ENCODE results near the gene ODC1. TPM values are rescaled to one million over a fixed set of nuclear protein-coding genes. Genes with fewer than 3 reads are reported as not detected.

The ODC1 gene
- polyA plus RNA-seq, 1 of the 3 experiments (the other 2 are of a cell fraction) = 253 TPM

GRCh38 chr2:10402062-10402585 lies 46.0 kb downstream of the ODC1 start:
- POLR2A ChIA-PET = no interaction called here
- H3K9ac ChIP-seq = no peak overlapping the region
- no peak for DNase-seq

GRCh38 chr2:10400978-10401951 lies 46.9 kb downstream of the ODC1 start:
- peaks cover 0 to 4% of the 10 kb centered on the region in 2 experiments for H3K36me3 ChIP-seq (replicated peaks in 1 of 2; ENCODE audit: control insufficient read depth in 1 of 2, insufficient read depth in 2 of 2, low read length in 1 of 2)
- no peaks in the 10 kb centered on the region for H3K27me3 ChIP-seq (ENCODE audit: insufficient read depth)
- WGBS (ENCODE audit: low lambda C conversion rate) = 92% methylated on average over 18 of the region's 21 CpGs
- ChIA-PET CTCF (interaction anchor here (2.6 to 12.8 kb wide), 2 partner anchors 8 to 267 kb away, joined by 9 to 403 read pairs; partner anchors contain the start of gene RRM2), POLR2A (no interaction called here)
- no peak overlapping the region for H3K4me3 ChIP-seq (ENCODE audit: low read depth in 2 of 2, low read length in 1 of 2)
- H3K9ac ChIP-seq = no peak overlapping the region
- H3K27ac ChIP-seq (ENCODE audit: low read depth in 2 of 2, low read length in 1 of 2) = peak overlapping the region in 1 of 2 experiments; percentile 31; a peak in 1 of 4 replicates
- no peaks in the 10 kb centered on the region for H3K9me3 ChIP-seq
- H3F3A ChIP-seq (replicated peaks; ENCODE audit: insufficient read depth) = peaks cover 13% of the 10 kb centered on the region
- peaks cover 23 to 62% of the 10 kb centered on the region in 2 experiments for H3K4me1 ChIP-seq (ENCODE audit: control insufficient read depth in 1 of 2, insufficient read depth in 2 of 2, low read depth in 1 of 2, low read length in 1 of 2)
- no peak overlapping the region for H2AFZ ChIP-seq (ENCODE audit: low read depth)
- H3K79me2 ChIP-seq (ENCODE audit: insufficient read depth) = no peaks in the 10 kb centered on the region
- no peak for DNase-seq
- 0 out of 2 replicates have a peak, but pooled peaks cover 3% of the 10 kb centered on the region for H4K20me1 ChIP-seq (ENCODE audit: insufficient read depth)
- H3K9me2 ChIP-seq = no peaks in the 10 kb centered on the region
- no peak overlapping the region for H3K4me2 ChIP-seq
- no peak for TF ChIP-seq RAD21 (IDR thresholded peaks at IDR 0.05; ENCODE audit: low read length)
- no peak for TF ChIP-seq EZH2phosphoT487 (IDR thresholded peaks at IDR 0.05; ENCODE audit: borderline replicate concordance, low read depth)
- no peak for TF ChIP-seq YY1 (IDR thresholded peaks at IDR 0.05; ENCODE audit: low read depth)
- TF ChIP-seq GABPA (IDR thresholded peaks at IDR 0.05; ENCODE audit: low read depth) = no peak
- TF ChIP-seq TEAD4 (IDR thresholded peaks at IDR 0.05; ENCODE audit: borderline replicate concordance, insufficient read depth) = no peak
- TF ChIP-seq RCOR1 (IDR thresholded peaks at IDR 0.05; ENCODE audit: low read length) = no peak
- TF ChIP-seq NRF1 (IDR thresholded peaks at IDR 0.05; ENCODE audit: low read depth, low read length) = no peak
- TF ChIP-seq TAF1 (IDR thresholded peaks at IDR 0.05; ENCODE audit: borderline replicate concordance, low read depth, low read length) = no peak
- no peak for TF ChIP-seq EP300 (IDR thresholded peaks at IDR 0.05; ENCODE audit: borderline replicate concordance in 1 of 2, low read depth in 1 of 2, low read length in 1 of 2)
- no peak for TF ChIP-seq MAX (IDR thresholded peaks at IDR 0.05; ENCODE audit: low read depth)
- TF ChIP-seq USF2 (IDR thresholded peaks at IDR 0.05; ENCODE audit: borderline replicate concordance, low read depth, low read length) = no peak
- no peak for TF ChIP-seq FOXJ3 (CRISPR knock-in tag; IDR thresholded peaks at IDR 0.05)
- TF ChIP-seq MEF2A (IDR thresholded peaks at IDR 0.05; ENCODE audit: borderline replicate concordance, low read depth) = no peak
- TF ChIP-seq CHD2 (IDR thresholded peaks at IDR 0.05; ENCODE audit: low read length, partially characterized antibody) = no peak
- no peak for TF ChIP-seq FOXM1 (IDR thresholded peaks at IDR 0.05; ENCODE audit: low read depth)

More at GRCh38 chr2:10402062-10402585, 46.0 kb downstream of the ODC1 start:
- CTCF ChIA-PET = interaction anchor here (0.8 to 12.8 kb wide), 5 partner anchors 9 to 268 kb away, joined by 3 to 403 read pairs (median 9); partner anchors contain the start of genes HPCAL1 and RRM2
- WGBS (ENCODE audit: low lambda C conversion rate) = 73% methylated on average over 14 of the region's 14 CpGs
- Histone ChIP-seq H2AFZ (ENCODE audit: low read depth) (no peak overlapping the region), H3K27ac (ENCODE audit: low read depth in 2 of 2, low read length in 1 of 2) (peak overlapping the region in 1 of 2 experiments; percentile 1; a peak in 1 of 4 replicates), H3K27me3 (ENCODE audit: insufficient read depth) (no peaks in the 10 kb centered on the region), H3K79me2 (ENCODE audit: insufficient read depth) (no peaks in the 10 kb centered on the region), H3F3A (replicated peaks; ENCODE audit: insufficient read depth) (peaks cover 13% of the 10 kb centered on the region), H3K4me1 (ENCODE audit: control insufficient read depth in 1 of 2, insufficient read depth in 2 of 2, low read depth in 1 of 2, low read length in 1 of 2) (peaks cover 23 to 62% of the 10 kb centered on the region in 2 experiments), H3K4me3 (ENCODE audit: low read depth in 2 of 2, low read length in 1 of 2) (no peak overlapping the region), H3K36me3 (replicated peaks in 1 of 2; ENCODE audit: control insufficient read depth in 1 of 2, insufficient read depth in 2 of 2, low read length in 1 of 2) (peaks cover 0 to 4% of the 10 kb centered on the region in 2 experiments), H3K4me2 (no peak overlapping the region), H3K9me3 (no peaks in the 10 kb centered on the region), H4K20me1 (ENCODE audit: insufficient read depth) (no peaks in the 10 kb centered on the region), H3K9me2 (no peaks in the 10 kb centered on the region)
- TF ChIP-seq PBX3 (IDR thresholded peaks at IDR 0.05) = no peak
- peak; percentile 58; the same call in 1 of the 2 replicates for TF ChIP-seq FOSL2 (IDR thresholded peaks at IDR 0.05; ENCODE audit: borderline replicate concordance, low read depth)
- peak; percentile 39; the same call in 1 of the 2 replicates for TF ChIP-seq TCF12 (IDR thresholded peaks at IDR 0.05)
- TF ChIP-seq MXI1 (IDR thresholded peaks at IDR 0.05; ENCODE audit: low read depth, low read length) = no peak
